HG03045 (cell line): ENCODE measurements around the gene IFITM1.

Experiments used
- ATAC-seq: cut with Tn5 transposase; IDR thresholded peaks from one replicate; pipeline ENCODE4 v1.9.1; 2021; ENCODE audit warnings: mild to moderate bottlenecking, moderate library complexity; ENCODE audit not compliant: unreplicated experiment

The IFITM1 gene

GRCh38 chr11:313787-314553, at the start of gene IFITM1:
IFITM1 (plus strand) TSS chr11:314040; CDS start chr11:314171, 131 bp downstream.
- ATAC-seq, result no peak

GRCh38 chr11:266676-267439, 47.0 kb upstream of the IFITM1 start:
- ATAC-seq, result no peak

GRCh38 chr11:267491-267994, 46.3 kb upstream of the IFITM1 start:
- no peak for ATAC-seq

- peak; percentile 48 for ATAC-seq
Observed at GRCh38 chr11:268716-269145, 45.1 kb upstream of the IFITM1 start.

- ATAC-seq, result peak; percentile 56
Observed at GRCh38 chr11:269146-269890, 44.5 kb upstream of the IFITM1 start.

- ATAC-seq, result no peak
Observed at GRCh38 chr11:270451-271318, 43.2 kb upstream of the IFITM1 start.

GRCh38 chr11:271319-271715, 42.5 kb upstream of the IFITM1 start:
- no peak for ATAC-seq

- ATAC-seq, result no peak
Observed at GRCh38 chr11:272195-272930, 41.5 kb upstream of the IFITM1 start.

GRCh38 chr11:272931-273198, 41.0 kb upstream of the IFITM1 start:
- no peak for ATAC-seq

GRCh38 chr11:276219-276618, 37.6 kb upstream of the IFITM1 start:
- no peak for ATAC-seq

GRCh38 chr11:278001-278951, 35.6 kb upstream of the IFITM1 start, which contains the start of gene NLRP6:
NLRP6 (plus strand) TSS chr11:278407; CDS start chr11:278570, 163 bp downstream.
- no peak for ATAC-seq

- ATAC-seq, result no peak
Observed at GRCh38 chr11:279040-279965, 34.5 kb upstream of the IFITM1 start.

GRCh38 chr11:279966-280705, 33.7 kb upstream of the IFITM1 start:
- no peak for ATAC-seq

GRCh38 chr11:280706-281485, 32.9 kb upstream of the IFITM1 start:
- no peak for ATAC-seq

GRCh38 chr11:281486-282161, 32.2 kb upstream of the IFITM1 start:
- no peak for ATAC-seq

GRCh38 chr11:282171-282570, 31.7 kb upstream of the IFITM1 start:
- ATAC-seq, result no peak
